Calu3 (cell line): ENCODE results near the gene DNMBP. TPM values are rescaled to one million over a fixed set of nuclear protein-coding genes. Genes with fewer than 3 reads are reported as not detected.
A peak's percentile ranks its signal among the peaks of the same experiment; 100 is the strongest.

Source experiments
- BruUV-seq: library from RNA; stranded (reverse); fragments of 400-500 nt; replicated peaks from 2 replicates; lab custom pipeline; 2021; lab: Mats Ljungman, UMichigan
- CTCF ChIA-PET: fragments of 300-600 bp; sonication (Branson Sonifier 250); formaldehyde crosslinking; loops from one replicate; lab custom pipeline; 2022; ENCODE audit warnings: antibody characterized with exemption; lab: Charles Lee
- DNase-seq: peaks from one replicate; pipeline ENCODE4 v3.0.0; 2022
- H3K27ac Mint-ChIP-seq: one replicate; pipeline ENCODE4 v1.8.0; 2022; ENCODE audit warnings: mixed read lengths; ENCODE audit not compliant: unreplicated experiment
- H3K27me3 Mint-ChIP-seq: one replicate; pipeline ENCODE4 v1.8.0; 2022; ENCODE audit warnings: mixed read lengths; ENCODE audit not compliant: unreplicated experiment
- H3K36me3 Mint-ChIP-seq: one replicate; pipeline ENCODE4 v1.8.0; 2022; ENCODE audit warnings: mild to moderate bottlenecking, moderate library complexity, mixed read lengths; ENCODE audit not compliant: insufficient read depth, unreplicated experiment
- H3K4me1 Mint-ChIP-seq: one replicate; pipeline ENCODE4 v1.8.0; 2022; ENCODE audit warnings: mild to moderate bottlenecking, low read depth, mixed read lengths; ENCODE audit not compliant: unreplicated experiment
- H3K4me3 Mint-ChIP-seq: one replicate; pipeline ENCODE4 v1.8.0; 2022; ENCODE audit warnings: mild to moderate bottlenecking, low read depth, moderate library complexity, mixed read lengths; ENCODE audit not compliant: unreplicated experiment
- H3K9me3 Mint-ChIP-seq: one replicate; pipeline ENCODE4 v1.8.0; 2022; ENCODE audit warnings: low read depth, mixed read lengths; ENCODE audit not compliant: unreplicated experiment
- CTCF ChIP-seq: fragments of 200-600 bp; IDR thresholded peaks from one replicate; pipeline ENCODE4 v1.8.0; 2022; ENCODE audit warnings: antibody characterized with exemption; ENCODE audit not compliant: unreplicated experiment
- intact Hi-C: fragments of 100-400 bp; cut with micrococcal nuclease; formaldehyde crosslinking; loops from one replicate; pipeline ENCODE4 v1.10.0; 2022; ENCODE audit not compliant: unreplicated experiment
- total RNA-seq: library from RNA; stranded (reverse); gene quantifications from 2 replicates; pipeline ENCODE4 v1.2.3, GENCODE V29; 2022

DNMBP gene
- total RNA-seq, 1 experiment from 2014 or later: 17.6 TPM

GRCh38 chr10:100038561-100039071, 28.9 kb upstream of the DNMBP start:
- TF ChIP-seq CTCF: no peak
- Mint-ChIP-seq H3K27me3 (no peaks in the 10 kb centered on the region), H3K9me3 (no peaks in the 10 kb centered on the region), H3K36me3 (no peaks in the 10 kb centered on the region), H3K4me3 (no peak overlapping the region), H3K4me1 (peaks cover 22% of the 10 kb centered on the region), H3K27ac (peak overlapping the region; percentile 24)
- intact Hi-C loops: no loop called here
- DNase-seq: peak; percentile 8
- no TSS peak for BruUV-seq
- CTCF ChIA-PET: no interaction called here

- H3K4me3 Mint-ChIP-seq: no peak overlapping the region
- no peak for DNase-seq
- H3K36me3 Mint-ChIP-seq: no peaks in the 10 kb centered on the region
- no peak overlapping the region for H3K27ac Mint-ChIP-seq
- CTCF ChIA-PET: no interaction called here
- no peaks in the 10 kb centered on the region for H3K9me3 Mint-ChIP-seq
- no TSS peak for BruUV-seq
- peaks cover 21% of the 10 kb centered on the region for H3K4me1 Mint-ChIP-seq
- TF ChIP-seq CTCF: no peak
- intact Hi-C loops: no loop called here
- H3K27me3 Mint-ChIP-seq: no peaks in the 10 kb centered on the region
Measured at GRCh38 chr10:100037758-100038315, 28.1 kb upstream of the DNMBP start.

- TF ChIP-seq CTCF: no peak
- Mint-ChIP-seq H3K27ac (no peak overlapping the region), H3K27me3 (no peaks in the 10 kb centered on the region), H3K9me3 (no peaks in the 10 kb centered on the region), H3K36me3 (no peaks in the 10 kb centered on the region), H3K4me3 (no peak overlapping the region), H3K4me1 (peaks cover 21% of the 10 kb centered on the region)
- DNase-seq: no peak
- intact Hi-C loops: no loop called here
- CTCF ChIA-PET: no interaction called here
- no TSS peak for BruUV-seq
Measured at GRCh38 chr10:100036850-100037249, 27.1 kb upstream of the DNMBP start.

- CTCF ChIA-PET: no interaction called here
- H3K4me3 Mint-ChIP-seq: no peak overlapping the region
- no peak overlapping the region for H3K27ac Mint-ChIP-seq
- H3K4me1 Mint-ChIP-seq: peaks cover 17% of the 10 kb centered on the region
- BruUV-seq: no TSS peak
- no peak for TF ChIP-seq CTCF
- no peaks in the 10 kb centered on the region for H3K27me3 Mint-ChIP-seq
- DNase-seq: no peak
- intact Hi-C loops: no loop called here
- no peaks in the 10 kb centered on the region for H3K36me3 Mint-ChIP-seq
- H3K9me3 Mint-ChIP-seq: no peaks in the 10 kb centered on the region
Measured at GRCh38 chr10:100033766-100034418, 24.1 kb upstream of the DNMBP start.
